GM18498 (cell line): ENCODE data around the gene APBA1.
"Not testable (repeated sequence)": the region's sequence is repeated elsewhere in the genome, so short reads cannot be mapped to it uniquely, and the experiment has no call there.

Experiments used
- ATAC-seq: cut with Tn5 transposase; IDR thresholded peaks from one replicate; pipeline ENCODE4 v1.9.1; 2021; ENCODE audit warnings: mild to moderate bottlenecking, moderate library complexity; ENCODE audit not compliant: unreplicated experiment

The APBA1 gene

GRCh38 chr9:69420611-69421270 lies 251.4 kb downstream of the APBA1 start:
- no peak for ATAC-seq

- peak; percentile 46 for ATAC-seq
These were observed 259.4 kb downstream of the APBA1 start for GRCh38 chr9:69412741-69413150.

GRCh38 chr9:69411931-69412740 lies 260.0 kb downstream of the APBA1 start:
- no peak for ATAC-seq

GRCh38 chr9:69411246-69411645 lies 260.9 kb downstream of the APBA1 start:
- no peak for ATAC-seq

GRCh38 chr9:69409936-69410335 lies 262.2 kb downstream of the APBA1 start:
- not testable (repeated sequence) for ATAC-seq

- ATAC-seq, result no peak
These were observed 271.7 kb downstream of the APBA1 start for GRCh38 chr9:69400470-69400869.

- no peak for ATAC-seq
These were observed 274.6 kb downstream of the APBA1 start for GRCh38 chr9:69397384-69398214.

GRCh38 chr9:69396759-69397158 lies 275.4 kb downstream of the APBA1 start:
- no peak for ATAC-seq

- ATAC-seq, result no peak
These were observed 276.5 kb downstream of the APBA1 start for GRCh38 chr9:69395718-69396117.

- no peak for ATAC-seq
These were observed 278.7 kb downstream of the APBA1 start for GRCh38 chr9:69393425-69393824.

- no peak for ATAC-seq
These were observed 279.3 kb downstream of the APBA1 start for GRCh38 chr9:69392826-69393225.

GRCh38 chr9:69391946-69392345 lies 280.2 kb downstream of the APBA1 start:
- no peak for ATAC-seq

- no peak for ATAC-seq
These were observed 280.7 kb downstream of the APBA1 start for GRCh38 chr9:69391487-69391886.

- no peak for ATAC-seq
These were observed 282.7 kb downstream of the APBA1 start for GRCh38 chr9:69389437-69389995.

GRCh38 chr9:69388596-69388995 lies 283.6 kb downstream of the APBA1 start:
- no peak for ATAC-seq

- no peak for ATAC-seq
These were observed 285.5 kb downstream of the APBA1 start for GRCh38 chr9:69386651-69387050.

GRCh38 chr9:69385581-69386033 lies 286.6 kb downstream of the APBA1 start:
- ATAC-seq, result no peak

GRCh38 chr9:69382135-69382534 lies 290.0 kb downstream of the APBA1 start:
- ATAC-seq, result no peak

GRCh38 chr9:69380811-69381210 lies 291.4 kb downstream of the APBA1 start:
- no peak for ATAC-seq

- ATAC-seq, result no peak
These were observed 291.9 kb downstream of the APBA1 start for GRCh38 chr9:69380301-69380700.
